ENCODE data around the gene UGT8. TPM values are rescaled to one million over a fixed set of nuclear protein-coding genes. Genes with fewer than 3 reads are reported as not detected.

The UGT8 gene
- total RNA-seq (ENCODE audit: low replicate concordance): 13.5 and 14.2 TPM in 2 replicates
- long read RNA-seq, full-length matches to known transcripts: 9 of 20 reads
- long read RNA-seq, partial matches to known transcripts: 0 of 20 reads
- long read RNA-seq, other reads (novel, unspliced or antisense): 11 of 20 reads

GRCh38 chr4:114598191-114599121 is at the start of gene UGT8:
UGT8 (plus strand) TSS chr4:114598807; CDS start chr4:114622881, 24,074 bp downstream.
- peak; percentile 76 for DNase-seq (ENCODE audit: extremely low spot score, unreplicated experiment)
- Mint-ChIP-seq H3K27me3 (peaks cover 36% of the 10 kb centered on the region), H3K4me3 (peak within 1 kb of the TSS; percentile 91), H3K27ac (peak within 1 kb of the TSS; percentile 88), H3K4me1 (ENCODE audit: unreplicated experiment) (peaks cover 7% of the 10 kb centered on the region), H3K9me3 (peaks cover 9% of the 10 kb centered on the region), H3K36me3 (no peaks in the 10 kb centered on the region)
- TF ChIP-seq CTCF (conservative IDR thresholded peaks at IDR 0.05): no peak

GRCh38 chr4:114549638-114550037 is 49.0 kb upstream of the UGT8 start:
- no peak for DNase-seq (ENCODE audit: extremely low spot score, unreplicated experiment)
- H3K27me3 Mint-ChIP-seq: no peaks in the 10 kb centered on the region
- H3K27ac Mint-ChIP-seq: no peak overlapping the region
- no peaks in the 10 kb centered on the region for H3K4me1 Mint-ChIP-seq (ENCODE audit: unreplicated experiment)
- H3K9me3 Mint-ChIP-seq: peaks cover 2% of the 10 kb centered on the region
- TF ChIP-seq CTCF (conservative IDR thresholded peaks at IDR 0.05): no peak
- H3K36me3 Mint-ChIP-seq: no peaks in the 10 kb centered on the region
- no peak overlapping the region for H3K4me3 Mint-ChIP-seq

- H3K4me1 Mint-ChIP-seq (ENCODE audit: unreplicated experiment): no peaks in the 10 kb centered on the region
- DNase-seq (ENCODE audit: extremely low spot score, unreplicated experiment): no peak
- no peaks in the 10 kb centered on the region for H3K36me3 Mint-ChIP-seq
- no peak overlapping the region for H3K27ac Mint-ChIP-seq
- TF ChIP-seq CTCF (conservative IDR thresholded peaks at IDR 0.05): no peak
- H3K9me3 Mint-ChIP-seq: peaks cover 3% of the 10 kb centered on the region
- no peak overlapping the region for H3K4me3 Mint-ChIP-seq
- no peaks in the 10 kb centered on the region for H3K27me3 Mint-ChIP-seq
These were observed 40.1 kb upstream of the UGT8 start for GRCh38 chr4:114558446-114559020.

- Mint-ChIP-seq H3K36me3 (no peaks in the 10 kb centered on the region), H3K9me3 (no peaks in the 10 kb centered on the region), H3K4me3 (no peak overlapping the region), H3K27me3 (no peaks in the 10 kb centered on the region), H3K27ac (no peak overlapping the region), H3K4me1 (ENCODE audit: unreplicated experiment) (no peaks in the 10 kb centered on the region)
- no peak for DNase-seq (ENCODE audit: extremely low spot score, unreplicated experiment)
- TF ChIP-seq CTCF (conservative IDR thresholded peaks at IDR 0.05): no peak
These were observed 37.0 kb upstream of the UGT8 start for GRCh38 chr4:114561590-114561989.

- TF ChIP-seq CTCF (conservative IDR thresholded peaks at IDR 0.05): no peak
- Mint-ChIP-seq H3K27ac (peak overlapping the region; percentile 27), H3K27me3 (no peaks in the 10 kb centered on the region), H3K36me3 (no peaks in the 10 kb centered on the region), H3K4me3 (no peak overlapping the region), H3K9me3 (no peaks in the 10 kb centered on the region), H3K4me1 (ENCODE audit: unreplicated experiment) (no peaks in the 10 kb centered on the region)
- DNase-seq (ENCODE audit: extremely low spot score, unreplicated experiment): no peak
These were observed 36.3 kb upstream of the UGT8 start for GRCh38 chr4:114562176-114562904.

Data from type B pancreatic cell (in vitro differentiated cells).